H1 (cell line): ENCODE results near the gene PDE4DIP. TPM values are rescaled to one million over a fixed set of nuclear protein-coding genes. Genes with fewer than 3 reads are reported as not detected.
"Not testable (repeated sequence)": the region's sequence is repeated elsewhere in the genome, so short reads cannot be mapped to it uniquely, and the experiment has no call there.

ENCODE experiments used
- CTCF ChIA-PET: fragments of 300-600 bp; sonication (Branson Sonifier 250); formaldehyde crosslinking; loops from one replicate; lab custom pipeline; 2021; ENCODE audit not compliant: partially characterized antibody; lab: Charles Lee
- POLR2A ChIA-PET: fragments of 300-600 bp; sonication (Branson Sonifier 250); formaldehyde crosslinking; loops from one replicate; lab custom pipeline; 2021; ENCODE audit warnings: inconsistent platforms; ENCODE audit not compliant: partially characterized antibody; lab: Charles Lee
- DNase-seq, 2 experiments: peaks; one replicate each; pipeline versions ENCODE4 v3.0.0 to v3.0.0-alpha.2; 2010 to 2022; ENCODE audit warnings: low spot score in 2 of 2, low read depth in 1 of 2, mixed read lengths in 1 of 2
- FAIRE-seq: peaks from 2 replicates; lab custom pipeline; 2011; peaks lifted over from hg19 to GRCh38; lab: Jason Lieb, UNC
- H2AFZ ChIP-seq: 2 replicates; pipeline ENCODE4 v1.8.1; 2012; ENCODE audit warnings: low read length, inconsistent platforms
- H2AK5ac ChIP-seq: 2 replicates; pipeline ENCODE4 v1.6.1; 2013; ENCODE audit warnings: low read depth, low read length
- H2BK120ac ChIP-seq: replicated peaks from 2 replicates; pipeline ENCODE3; 2013; ENCODE audit warnings: low read depth, low read length, inconsistent platforms
- H2BK12ac ChIP-seq: 2 replicates; pipeline ENCODE4 v1.6.1; 2013; ENCODE audit warnings: low read depth, low read length
- H2BK15ac ChIP-seq: 2 replicates; pipeline ENCODE4 v1.6.1; 2013; ENCODE audit warnings: low read length
- H2BK20ac ChIP-seq: 2 replicates; pipeline ENCODE4 v1.6.1; 2013; ENCODE audit warnings: low read length
- H2BK5ac ChIP-seq: 2 replicates; pipeline ENCODE4 v1.6.1; 2013; ENCODE audit warnings: low read depth, low read length
- H3K14ac ChIP-seq: 2 replicates; pipeline ENCODE4 v1.6.1; 2013; ENCODE audit warnings: inconsistent platforms; ENCODE audit not compliant: insufficient read length
- H3K18ac ChIP-seq: 2 replicates; pipeline ENCODE4 v1.6.1; 2013; ENCODE audit warnings: low read length; ENCODE audit errors: extremely low read depth
- H3K23ac ChIP-seq: 2 replicates; pipeline ENCODE4 v1.6.1; 2013; ENCODE audit warnings: inconsistent platforms; ENCODE audit not compliant: insufficient read length
- H3K23me2 ChIP-seq: 2 replicates; pipeline ENCODE4 v1.6.1; 2013; ENCODE audit warnings: low read depth, low read length
- H3K27ac ChIP-seq: 2 replicates; pipeline ENCODE4 v1.6.1; 2011; ENCODE audit warnings: low read depth, low read length, inconsistent platforms
- H3K27me3 ChIP-seq, 4 experiments: replicated peaks in 1 of 4; 1 replicate in 1 of 4; 2 replicates in 3 of 4; pipeline versions ENCODE4 v1.6.1 to v1.8.1; 2011 to 2013; ENCODE audit warnings: low read length in 3 of 4, mild to moderate bottlenecking in 3 of 4, inconsistent platforms in 2 of 4, mixed read lengths in 2 of 4, moderate library complexity in 1 of 4; ENCODE audit not compliant: control insufficient read depth in 3 of 4, insufficient read depth in 3 of 4; ENCODE audit errors: extremely low read depth in 1 of 4
- H3K36me3 ChIP-seq, 4 experiments: 2 replicates each; pipeline versions ENCODE4 v1.6.1 to v1.8.1; 2011 to 2013; ENCODE audit warnings: mild to moderate bottlenecking in 4 of 4, low read length in 3 of 4, moderate library complexity in 2 of 4, control low read depth in 1 of 4, inconsistent platforms in 1 of 4; ENCODE audit not compliant: insufficient read depth in 4 of 4, control insufficient read depth in 2 of 4
- H3K4ac ChIP-seq: replicated peaks from 2 replicates; pipeline ENCODE3; 2013; ENCODE audit warnings: low read length, low read depth, mixed read lengths, inconsistent platforms; ENCODE audit not compliant: insufficient read length
- H3K4me1 ChIP-seq, 4 experiments: replicated peaks in 1 of 4; 1 replicate in 1 of 4; 2 replicates in 3 of 4; pipeline versions ENCODE4 v1.6.1 to v1.8.1; 2011 to 2013; ENCODE audit warnings: low read length in 3 of 4, inconsistent platforms in 2 of 4, mixed read lengths in 1 of 4; ENCODE audit not compliant: insufficient read depth in 4 of 4, control insufficient read depth in 3 of 4
- H3K4me2 ChIP-seq, 2 experiments: 2 replicates each; pipeline versions ENCODE4 v1.6.1 to v1.8.1; 2011 to 2013; ENCODE audit warnings: low read depth in 2 of 2, low read length in 2 of 2, control low read depth in 1 of 2, inconsistent platforms in 1 of 2, mild to moderate bottlenecking in 1 of 2; ENCODE audit not compliant: insufficient read depth in 1 of 2
- H3K4me3 ChIP-seq, 4 experiments: fragments of 200-600, 300-600 bp in 1 of 4; sonication (generic), shearing (Covaris generic), sonication (Bioruptor Twin) in 1 of 4; 2 replicates each; pipeline versions ENCODE4 v1.5.1 to v1.8.1; 2011 to 2016; ENCODE audit warnings: low read length in 4 of 4, low read depth in 3 of 4, control low read depth in 2 of 4, inconsistent platforms in 2 of 4, mild to moderate bottlenecking in 2 of 4, mixed read lengths in 1 of 4, moderate library complexity in 1 of 4; ENCODE audit not compliant: insufficient read depth in 2 of 4; ENCODE audit errors: extremely low read depth in 1 of 4
- H3K56ac ChIP-seq: replicated peaks from 2 replicates; pipeline ENCODE3; 2013; ENCODE audit warnings: low read depth, mild to moderate bottlenecking, mixed read lengths, low read length, inconsistent platforms; ENCODE audit not compliant: insufficient read length
- H3K79me1 ChIP-seq: 2 replicates; pipeline ENCODE4 v1.6.1; 2013; ENCODE audit warnings: low read depth, low read length, control low read depth
- H3K79me2 ChIP-seq, 2 experiments: 2 replicates each; pipeline versions ENCODE4 v1.6.1 to v1.8.1; 2012 to 2013; ENCODE audit warnings: low read length in 2 of 2, mild to moderate bottlenecking in 2 of 2, inconsistent platforms in 1 of 2; ENCODE audit not compliant: insufficient read depth in 2 of 2, control insufficient read depth in 1 of 2
- H3K9ac ChIP-seq, 4 experiments: replicated peaks in 1 of 4; 1 replicate in 1 of 4; 2 replicates in 3 of 4; pipeline versions ENCODE4 v1.6.1 to v1.8.1; 2011 to 2013; ENCODE audit warnings: low read depth in 3 of 4, low read length in 3 of 4, control low read depth in 2 of 4, mild to moderate bottlenecking in 2 of 4, moderate library complexity in 2 of 4, inconsistent platforms in 1 of 4; ENCODE audit errors: extremely low read depth in 1 of 4
- H3K9me3 ChIP-seq, 2 experiments: 2 replicates each; pipeline versions ENCODE4 v1.6.1 to v1.8.1; 2012 to 2013; ENCODE audit warnings: mild to moderate bottlenecking in 2 of 2, moderate library complexity in 2 of 2, control low read depth in 1 of 2, inconsistent platforms in 1 of 2, low read depth in 1 of 2, low read length in 1 of 2, mixed read lengths in 1 of 2; ENCODE audit not compliant: insufficient read depth in 2 of 2
- H4K20me1 ChIP-seq, 2 experiments: replicated peaks in 1 of 2; 2 replicates each; pipeline versions ENCODE3 to v1.8.1; 2011 to 2013; ENCODE audit warnings: inconsistent platforms in 2 of 2, low read length in 2 of 2, mild to moderate bottlenecking in 1 of 2; ENCODE audit not compliant: insufficient read depth in 2 of 2, control insufficient read depth in 1 of 2
- H4K5ac ChIP-seq: 2 replicates; pipeline ENCODE4 v1.6.1; 2013; ENCODE audit warnings: low read length, low read depth, mixed read lengths, inconsistent platforms; ENCODE audit not compliant: insufficient read length
- H4K8ac ChIP-seq: 2 replicates; pipeline ENCODE4 v1.8.0; 2013; ENCODE audit warnings: mild to moderate bottlenecking, moderate library complexity, low read length, inconsistent platforms; ENCODE audit not compliant: insufficient read depth; ENCODE audit errors: extremely low read depth
- H4K91ac ChIP-seq: replicated peaks from 2 replicates; pipeline ENCODE3; 2013; ENCODE audit warnings: low read length, mixed read lengths, inconsistent platforms; ENCODE audit not compliant: insufficient read length
- WGBS, 2 experiments: shearing (Covaris generic) in 1 of 2; methylation state at CpG; one replicate each; pipeline versions ENCODE4 v1.1.6 to v1.1.7; 2013 to 2015; ENCODE audit warnings: low lambda C conversion rate in 2 of 2, mixed read lengths in 2 of 2, inconsistent platforms in 1 of 2, low coverage in 1 of 2, missing lambda C conversion rate in 1 of 2; ENCODE audit not compliant: insufficient replicate concordance in 2 of 2, insufficient coverage in 1 of 2, insufficient read length in 1 of 2; ENCODE audit errors: extremely low coverage in 1 of 2, missing lambda C conversion rate in 1 of 2; 5-methylcytosine and 5-hydroxymethylcytosine counted together
- polyA plus RNA-seq, 7 experiments: library from polyadenylated mRNA; depleted of rRNA in 3 of 7; stranded (reverse) in 5 of 7; unstranded in 2 of 7; fragments of >200 nt in 5 of 7; fragments of 200-250 nt in 2 of 7; gene quantifications; 1 replicate in 5 of 7; 2 replicates in 1 of 7; 4 replicates in 1 of 7; pipeline versions ENCODE4 v1.2.1 to v1.2.3, GENCODE V29; 2011 to 2013; ENCODE audit warnings: missing spikeins in 2 of 7, mixed read lengths in 2 of 7
- total RNA-seq: library from RNA; stranded (reverse); fragmentation: NEBNext Ultra II Directional; extraction: Animal tissue kit (Norgen Biotek cat#: 25700); gene quantifications from 2 replicates; pipeline ENCODE4 v1.2.1, GENCODE V29; 2021

PDE4DIP gene
- total and polyA plus RNA-seq, 2 of the 8 experiments (the other 6 are each of a cell fraction or from before 2014, with no cell fraction given), result 8.4 to 40.5 TPM

DNA sequence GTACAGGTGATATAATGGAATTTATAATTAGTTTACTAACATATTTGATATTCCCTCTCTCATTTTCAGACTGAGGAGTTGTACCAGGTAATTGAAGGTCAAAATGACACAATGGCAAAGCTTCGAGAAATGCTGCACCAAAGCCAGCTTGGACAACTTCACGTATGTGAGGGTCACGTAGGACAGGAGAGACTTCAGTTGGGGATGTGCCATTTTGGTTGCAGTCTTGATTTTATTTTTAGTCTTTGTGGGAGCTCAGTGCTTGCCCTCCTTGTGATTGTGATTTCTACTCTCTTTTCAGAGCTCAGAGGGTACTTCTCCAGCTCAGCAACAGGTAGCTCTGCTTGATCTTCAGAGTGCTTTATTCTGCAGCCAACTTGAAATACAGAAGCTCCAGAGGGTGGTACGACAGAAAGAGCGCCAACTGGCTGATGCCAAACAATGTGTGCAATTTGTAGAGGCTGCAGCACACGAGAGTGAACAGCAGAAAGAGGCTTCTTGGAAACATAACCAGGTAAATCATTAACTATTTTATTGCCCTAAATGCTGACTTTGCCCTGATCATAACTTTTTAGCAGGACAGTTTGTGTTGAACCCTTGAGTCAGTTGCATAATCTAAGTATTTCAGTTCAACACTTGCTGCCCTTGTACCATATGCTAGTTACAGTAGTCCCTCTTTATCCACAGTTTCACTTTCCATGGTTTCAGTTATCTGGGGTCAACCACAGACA, 118.1 kb downstream of the PDE4DIP start:
- H2BK12ac ChIP-seq, CTCF ChIA-PET, H3K79me2 ChIP-seq, H3K27me3 ChIP-seq, H3K4me1 ChIP-seq, H4K8ac ChIP-seq, POLR2A ChIA-PET, H4K5ac ChIP-seq, H3K14ac ChIP-seq, FAIRE-seq, H3K27ac ChIP-seq, H3K79me1 ChIP-seq, H2AFZ ChIP-seq, H3K9me3 ChIP-seq, H3K18ac ChIP-seq, H2BK20ac ChIP-seq, H2BK120ac ChIP-seq, H3K23me2 ChIP-seq, H3K4me2 ChIP-seq, H4K20me1 ChIP-seq, H3K4ac ChIP-seq, H3K23ac ChIP-seq, H2AK5ac ChIP-seq, H3K9ac ChIP-seq, H3K4me3 ChIP-seq, DNase-seq, H4K91ac ChIP-seq, H2BK15ac ChIP-seq, H3K36me3 ChIP-seq, H2BK5ac ChIP-seq, H3K56ac ChIP-seq: not testable (repeated sequence)
- WGBS, 2 experiments, result 93% methylated on average over 3 of the region's 6 CpGs; no CpG with 5 or more reads in 1 of the 2 experiments

DNA sequence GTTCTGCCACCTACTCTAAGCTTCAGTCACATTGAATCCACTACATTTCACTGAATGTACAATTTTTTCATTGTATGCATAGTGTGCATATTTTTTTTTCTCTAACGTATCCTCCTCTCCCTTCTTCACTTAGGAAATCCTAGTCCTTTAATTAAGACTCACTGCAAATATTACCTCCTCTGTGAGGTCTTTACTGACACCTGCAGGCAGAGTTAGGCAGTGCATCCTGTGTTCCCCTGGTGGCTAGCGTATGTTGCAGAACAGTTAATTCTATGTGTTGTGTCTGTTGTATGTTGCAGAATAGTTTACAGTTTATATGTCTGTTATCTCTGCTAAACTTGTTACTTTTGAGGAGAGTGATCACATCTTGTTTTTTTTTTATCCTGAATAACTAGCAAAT, 121.9 kb downstream of the PDE4DIP start:
- H3K4me1 ChIP-seq, H4K20me1 ChIP-seq, H2AFZ ChIP-seq, H3K23ac ChIP-seq, H4K8ac ChIP-seq, H3K9ac ChIP-seq, H4K91ac ChIP-seq, H3K4ac ChIP-seq, H2BK120ac ChIP-seq, H3K23me2 ChIP-seq, H3K18ac ChIP-seq, H3K36me3 ChIP-seq, H2BK15ac ChIP-seq, H2BK12ac ChIP-seq, H4K5ac ChIP-seq, H3K4me3 ChIP-seq, H3K79me1 ChIP-seq, H2BK20ac ChIP-seq, CTCF ChIA-PET, H2BK5ac ChIP-seq, H3K9me3 ChIP-seq, H3K56ac ChIP-seq, H3K79me2 ChIP-seq, H3K27me3 ChIP-seq, H2AK5ac ChIP-seq, FAIRE-seq, H3K14ac ChIP-seq, H3K4me2 ChIP-seq, POLR2A ChIA-PET, DNase-seq, H3K27ac ChIP-seq: not testable (repeated sequence)
- WGBS, 2 experiments, result 80% methylated on average over 1 of the region's 2 CpGs; no CpG with 5 or more reads in 1 of the 2 experiments
